HG03139 (cell line): Measurements from ENCODE around the gene FOXL1.

Experiments
- ATAC-seq: cut with Tn5 transposase; IDR thresholded peaks from one replicate; pipeline ENCODE4 v1.9.1; 2021; ENCODE audit not compliant: unreplicated experiment

Gene FOXL1

GRCh38 chr16:86547286-86547685, 31.1 kb upstream of the FOXL1 start:
- ATAC-seq = no peak

- ATAC-seq = no peak
These were observed 29.1 kb upstream of the FOXL1 start for GRCh38 chr16:86549076-86549892.

- no peak for ATAC-seq
These were observed 28.5 kb upstream of the FOXL1 start for GRCh38 chr16:86549893-86550190.

DNA sequence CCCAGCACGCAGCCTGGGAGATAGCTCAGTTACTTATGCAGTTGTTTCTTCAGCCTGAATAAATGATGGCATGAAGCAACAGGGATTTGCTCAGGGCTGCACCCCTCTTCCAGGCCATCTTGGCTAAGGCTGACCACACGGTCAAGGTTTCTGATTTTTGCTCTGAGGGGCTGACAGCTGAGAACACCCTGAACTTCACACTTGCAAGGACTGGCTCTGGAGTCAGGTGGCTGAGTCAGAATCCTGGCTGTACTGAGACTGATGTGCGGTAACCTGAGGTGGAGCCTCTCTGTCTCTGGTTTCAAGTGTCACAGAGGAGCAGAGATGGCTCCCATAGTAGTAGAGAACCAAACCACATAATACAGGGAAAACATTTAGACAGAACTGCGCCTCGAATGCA, 28.1 kb upstream of the FOXL1 start:
- ATAC-seq = no peak

- no peak for ATAC-seq
These were observed 25.0 kb upstream of the FOXL1 start for GRCh38 chr16:86553356-86553755.

GRCh38 chr16:86554599-86554916, 23.8 kb upstream of the FOXL1 start:
- ATAC-seq = no peak

GRCh38 chr16:86554917-86555703, 23.2 kb upstream of the FOXL1 start, which contains the start of gene MTHFSD:
Gene MTHFSD, minus strand, starts transcription at chr16:86555235. Its CDS starts 51 bp downstream, at chr16:86555184.
- peak; percentile 83 for ATAC-seq

DNA sequence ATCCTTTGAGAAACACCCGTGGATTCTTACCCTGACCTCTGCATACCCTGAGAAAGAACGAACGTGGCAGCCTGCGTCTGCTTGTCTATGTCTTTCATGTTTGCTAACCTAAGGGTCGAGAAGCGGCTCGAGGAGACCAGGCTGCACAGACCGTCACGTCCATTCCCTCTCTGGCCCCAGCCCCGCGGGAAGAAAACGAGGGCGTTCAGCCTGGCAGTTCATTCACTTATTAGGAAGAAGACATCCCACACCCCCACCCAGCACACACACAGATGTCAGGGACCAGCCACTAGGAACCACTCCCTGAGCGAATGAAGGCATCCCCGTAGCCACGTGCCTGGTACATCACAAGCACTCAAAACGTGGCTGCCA, 22.7 kb upstream of the FOXL1 start:
- ATAC-seq = no peak

- no peak for ATAC-seq
These were observed 21.8 kb upstream of the FOXL1 start for GRCh38 chr16:86556576-86556975.

GRCh38 chr16:86557587-86557986, 20.8 kb upstream of the FOXL1 start:
- ATAC-seq = no peak

GRCh38 chr16:86558355-86559193, 19.8 kb upstream of the FOXL1 start:
- no peak for ATAC-seq

DNA sequence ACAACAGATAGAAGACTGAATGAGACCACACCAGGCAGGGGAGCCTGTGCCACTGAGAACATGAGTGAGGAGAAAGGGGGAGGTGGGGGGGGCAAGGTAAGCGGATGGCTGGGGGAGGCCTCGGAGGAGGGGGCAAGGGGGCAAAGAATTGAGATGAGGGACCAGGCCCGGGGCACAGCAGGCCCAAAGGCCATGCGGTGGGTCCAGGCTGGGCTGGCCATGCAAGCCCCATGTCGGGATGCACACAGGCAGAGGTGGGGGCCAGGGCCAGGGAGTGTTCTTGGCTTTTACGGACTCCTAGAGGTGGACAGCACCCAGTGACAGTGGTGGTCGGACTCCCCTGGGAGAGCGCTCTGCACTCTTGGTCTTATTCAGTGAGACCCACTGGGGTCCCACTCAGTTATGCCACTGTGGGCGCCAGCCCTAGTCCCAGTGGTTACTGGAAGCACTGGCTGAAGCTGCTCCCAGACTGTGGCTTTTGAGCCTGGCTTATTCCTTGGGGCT, 18.5 kb upstream of the FOXL1 start:
- no peak for ATAC-seq

GRCh38 chr16:86562356-86562755, 16.0 kb upstream of the FOXL1 start:
- no peak for ATAC-seq

- no peak for ATAC-seq
These were observed 14.6 kb upstream of the FOXL1 start for GRCh38 chr16:86563469-86564345.

- ATAC-seq = no peak
These were observed 13.1 kb upstream of the FOXL1 start for GRCh38 chr16:86565181-86565631.

DNA sequence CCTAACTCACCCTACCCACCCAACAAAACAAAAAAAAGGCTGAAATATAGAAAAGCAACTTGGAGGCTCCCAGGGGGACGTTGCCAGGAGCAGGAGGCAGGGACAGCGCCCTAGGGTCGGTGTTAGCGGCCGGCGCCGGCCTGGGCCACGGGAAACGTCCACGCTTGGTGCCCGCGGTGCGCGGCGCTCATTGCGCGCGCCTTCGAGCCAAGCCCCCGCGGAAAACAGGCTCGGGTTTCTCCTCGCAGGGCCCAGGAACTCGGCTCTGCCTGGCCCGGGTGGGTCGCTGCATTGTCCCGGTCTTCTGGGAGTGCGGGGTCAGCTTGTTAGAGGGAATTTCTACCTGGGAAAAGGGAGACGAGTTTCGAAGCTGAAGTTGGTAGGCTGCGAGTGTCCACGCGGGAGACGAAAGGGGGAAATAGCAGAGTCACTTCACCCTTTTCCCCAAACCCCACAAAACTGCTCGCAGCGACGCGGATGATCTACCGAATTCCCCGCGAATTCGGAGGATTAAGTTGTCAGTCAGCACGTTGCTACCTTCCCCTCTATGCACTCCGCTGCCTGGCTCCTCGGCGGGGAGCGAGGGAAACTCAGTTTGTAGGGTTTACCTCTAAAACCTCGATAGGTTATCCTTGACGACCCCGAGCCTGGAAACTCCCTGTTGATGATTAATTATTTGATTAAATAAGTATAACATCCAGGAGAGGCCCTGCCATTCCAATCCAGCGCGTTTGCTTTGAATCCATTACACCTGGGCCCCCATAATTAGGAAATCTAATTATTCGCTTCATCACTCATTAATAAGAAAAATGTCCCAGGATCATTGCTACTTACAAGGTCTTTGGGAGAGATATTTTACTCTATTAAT, 12.5 kb upstream of the FOXL1 start:
- ATAC-seq = no peak

DNA sequence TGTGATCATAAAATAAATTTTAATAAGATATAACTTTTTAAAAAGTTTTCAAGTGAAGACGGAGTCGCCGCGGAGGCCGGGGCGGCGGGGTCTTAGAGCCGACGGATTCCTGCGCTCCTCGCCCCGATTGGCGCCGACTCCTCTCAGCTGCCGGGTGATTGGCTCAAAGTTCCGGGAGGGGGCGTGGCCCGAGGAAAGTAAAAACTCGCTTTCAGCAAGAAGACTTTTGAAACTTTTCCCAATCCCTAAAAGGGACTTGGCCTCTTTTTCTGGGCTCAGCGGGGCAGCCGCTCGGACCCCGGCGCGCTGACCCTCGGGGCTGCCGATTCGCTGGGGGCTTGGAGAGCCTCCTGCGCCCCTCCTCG, 11.8 kb upstream of the FOXL1 start, which contains the start of gene FOXC2:
FOXC2 (plus strand) TSS at position 229 of the 365 bp plus-strand sequence. CDS start 507 bp downstream, outside the sequence.
- no peak for ATAC-seq

DNA sequence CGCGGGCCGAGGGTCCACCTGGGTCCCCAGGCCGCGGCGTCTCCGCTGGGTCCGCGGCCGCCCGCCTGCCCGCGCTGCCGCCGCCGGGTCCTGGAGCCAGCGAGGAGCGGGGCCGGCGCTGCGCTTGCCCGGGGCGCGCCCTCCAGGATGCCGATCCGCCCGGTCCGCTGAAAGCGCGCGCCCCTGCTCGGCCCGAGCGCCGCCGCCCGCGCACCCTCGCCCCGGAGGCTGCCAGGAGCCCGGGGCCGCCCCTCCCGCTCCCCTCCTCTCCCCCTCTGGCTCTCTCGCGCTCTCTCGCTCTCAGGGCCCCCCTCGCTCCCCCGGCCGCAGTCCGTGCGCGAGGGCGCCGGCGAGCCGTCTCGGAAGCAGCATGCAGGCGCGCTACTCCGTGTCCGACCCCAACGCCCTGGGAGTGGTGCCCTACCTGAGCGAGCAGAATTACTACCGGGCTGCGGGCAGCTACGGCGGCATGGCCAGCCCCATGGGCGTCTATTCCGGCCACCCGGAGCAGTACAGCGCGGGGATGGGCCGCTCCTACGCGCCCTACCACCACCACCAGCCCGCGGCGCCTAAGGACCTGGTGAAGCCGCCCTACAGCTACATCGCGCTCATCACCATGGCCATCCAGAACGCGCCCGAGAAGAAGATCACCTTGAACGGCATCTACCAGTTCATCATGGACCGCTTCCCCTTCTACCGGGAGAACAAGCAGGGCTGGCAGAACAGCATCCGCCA, 11.2 kb upstream of the FOXL1 start:
- ATAC-seq = no peak
